Neuronal stem cell (in vitro differentiated cells): ENCODE results near the gene BIRC6.
"Not testable (repeated sequence)": the region's sequence is repeated elsewhere in the genome, so short reads cannot be mapped to it uniquely, and the experiment has no call there.

Source experiments
- DNase-seq: peaks from one replicate; pipeline ENCODE4 v3.0.0-alpha.2; 2013; ENCODE audit warnings: low spot score
- H2AFZ ChIP-seq: one replicate; pipeline ENCODE4 v1.6.1; 2013; ENCODE audit warnings: mild to moderate bottlenecking, low read length, inconsistent platforms
- H2AK5ac ChIP-seq: 2 replicates; pipeline ENCODE4 v1.6.1; 2013; ENCODE audit warnings: low read depth, mild to moderate bottlenecking, inconsistent platforms, low read length, moderate library complexity, mixed read lengths
- H2BK120ac ChIP-seq: 2 replicates; pipeline ENCODE4 v1.6.1; 2013; ENCODE audit warnings: low read depth, mild to moderate bottlenecking, inconsistent platforms, low read length, moderate library complexity, mixed read lengths
- H2BK12ac ChIP-seq: one replicate; pipeline ENCODE4 v1.6.1; 2013; ENCODE audit warnings: low read length, inconsistent platforms
- H2BK15ac ChIP-seq: 2 replicates; pipeline ENCODE4 v1.6.1; 2013; ENCODE audit warnings: mild to moderate bottlenecking, low read length, inconsistent platforms, mixed read lengths
- H2BK5ac ChIP-seq: one replicate; pipeline ENCODE4 v1.6.1; 2013; ENCODE audit warnings: inconsistent platforms, mild to moderate bottlenecking, low read length, moderate library complexity
- H3K14ac ChIP-seq: one replicate; pipeline ENCODE4 v1.6.1; 2013; ENCODE audit warnings: low read length, inconsistent platforms
- H3K18ac ChIP-seq: 2 replicates; pipeline ENCODE4 v1.6.1; 2013; ENCODE audit warnings: low read length, inconsistent platforms
- H3K23ac ChIP-seq: 2 replicates; pipeline ENCODE4 v1.6.1; 2013; ENCODE audit warnings: low read depth, mild to moderate bottlenecking, mixed read lengths, low read length, inconsistent platforms; ENCODE audit not compliant: poor library complexity
- H3K27ac ChIP-seq: replicated peaks from 3 replicates; pipeline ENCODE4 v1.5.1; 2013; ENCODE audit warnings: low read length, inconsistent platforms
- H3K27me3 ChIP-seq, 3 experiments: 2 replicates each; pipeline ENCODE4 v1.6.1; 2013; ENCODE audit warnings: low read length in 3 of 3, mild to moderate bottlenecking in 2 of 3, inconsistent platforms in 1 of 3, low read depth in 1 of 3, mixed read lengths in 1 of 3, moderate library complexity in 1 of 3; ENCODE audit not compliant: control insufficient read depth in 3 of 3, insufficient read depth in 3 of 3
- H3K36me3 ChIP-seq, 2 donors: replicated peaks in 1 of 2; 2 replicates each; pipeline ENCODE4 v1.6.1; 2013; ENCODE audit warnings: low read length in 2 of 2; ENCODE audit not compliant: control insufficient read depth in 2 of 2, insufficient read depth in 2 of 2
- H3K4ac ChIP-seq: 2 replicates; pipeline ENCODE4 v1.6.1; 2013; ENCODE audit warnings: inconsistent platforms, mild to moderate bottlenecking, low read length, moderate library complexity
- H3K4me1 ChIP-seq, 2 donors: 1 replicate in 1 of 2; 2 replicates in 1 of 2; pipeline ENCODE4 v1.6.1; 2013; ENCODE audit warnings: low read length in 2 of 2, low read depth in 1 of 2; ENCODE audit not compliant: control insufficient read depth in 2 of 2, insufficient read depth in 1 of 2
- H3K4me2 ChIP-seq: one replicate; pipeline ENCODE4 v1.6.1; 2013; ENCODE audit warnings: mild to moderate bottlenecking, low read length, inconsistent platforms; ENCODE audit not compliant: insufficient read depth, poor library complexity, severe bottlenecking
- H3K4me3 ChIP-seq, 2 donors: 2 replicates each; pipeline ENCODE4 v1.5.1; 2013; ENCODE audit warnings: low read length in 2 of 2, mild to moderate bottlenecking in 2 of 2, inconsistent platforms in 1 of 2, moderate library complexity in 1 of 2
- H3K79me1 ChIP-seq: one replicate; pipeline ENCODE4 v1.6.1; 2013; ENCODE audit warnings: low read depth, mild to moderate bottlenecking, inconsistent platforms, low read length, moderate library complexity
- H3K9ac ChIP-seq: one replicate; pipeline ENCODE4 v1.6.1; 2013; ENCODE audit warnings: mild to moderate bottlenecking, low read depth, low read length, inconsistent platforms; ENCODE audit not compliant: poor library complexity
- H3K9me3 ChIP-seq, 2 donors: replicated peaks in 1 of 2; 2 replicates each; pipeline versions ENCODE3 to v1.6.1; 2013; ENCODE audit warnings: low read length in 2 of 2, mild to moderate bottlenecking in 2 of 2, inconsistent platforms in 1 of 2, low read depth in 1 of 2, mixed read lengths in 1 of 2, moderate library complexity in 1 of 2; ENCODE audit not compliant: control insufficient read depth in 2 of 2, insufficient read depth in 1 of 2
- H4K8ac ChIP-seq: one replicate; pipeline ENCODE4 v1.6.1; 2013; ENCODE audit warnings: low read depth, mild to moderate bottlenecking, inconsistent platforms, low read length, moderate library complexity
- H4K91ac ChIP-seq: one replicate; pipeline ENCODE4 v1.6.1; 2013; ENCODE audit warnings: low read length, low read depth, mild to moderate bottlenecking, inconsistent platforms; ENCODE audit not compliant: poor library complexity
- WGBS, 2 donors: extraction: QIAGEN DNeasy Blood & Tissue Kit; methylation state at CpG; one replicate each; pipeline ENCODE4 v1.1.7; 2013; ENCODE audit warnings: missing lambda C conversion rate in 2 of 2, mixed read lengths in 1 of 2; ENCODE audit not compliant: insufficient read length in 2 of 2, insufficient replicate concordance in 1 of 2; ENCODE audit errors: extremely low coverage in 2 of 2; 5-methylcytosine and 5-hydroxymethylcytosine counted together

Gene BIRC6

DNA sequence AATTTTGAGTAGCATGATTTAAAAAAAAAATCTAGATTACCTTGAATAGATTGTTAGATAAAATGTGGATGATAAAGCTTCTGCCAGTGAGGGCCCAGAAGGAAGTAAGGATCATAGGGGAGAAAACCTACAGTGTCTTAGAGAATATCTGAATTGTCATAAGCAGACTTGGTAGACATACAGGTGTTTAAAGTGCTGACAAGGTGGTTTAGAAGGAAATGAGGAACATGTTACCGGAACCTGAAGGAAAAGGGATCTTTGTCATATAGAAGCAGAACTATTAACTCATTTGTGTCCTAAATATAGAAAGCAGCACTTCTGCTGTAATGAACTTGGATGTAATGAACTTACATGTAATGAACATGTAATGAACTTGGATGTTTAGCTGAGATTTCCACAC, 176.1 kb downstream of the BIRC6 start:
- no peak overlapping the region for H3K27ac ChIP-seq
- no peak overlapping the region for H2BK5ac ChIP-seq
- no peak overlapping the region for H4K91ac ChIP-seq
- no peaks in the 10 kb centered on the region for H3K79me1 ChIP-seq
- no peak overlapping the region for H3K9ac ChIP-seq
- no peaks in the 10 kb centered on the region for H3K9me3 ChIP-seq
- WGBS, 2 donors: no CpG with 5 or more reads among the region's 1 CpG
- H2AK5ac ChIP-seq: no peak overlapping the region
- no peak overlapping the region for H3K4me2 ChIP-seq
- H3K23ac ChIP-seq: no peak overlapping the region
- peaks cover 0 to 1% (median 0%) of the 10 kb centered on the region in 3 experiments for H3K27me3 ChIP-seq
- H3K14ac ChIP-seq: no peak overlapping the region
- H3K4me3 ChIP-seq: no peak overlapping the region
- no peak overlapping the region for H2BK120ac ChIP-seq
- H3K4me1 ChIP-seq: no peaks in the 10 kb centered on the region
- no peak overlapping the region for H3K18ac ChIP-seq
- no peak overlapping the region for H2BK15ac ChIP-seq
- no peak overlapping the region for H4K8ac ChIP-seq
- H3K4ac ChIP-seq: no peak overlapping the region
- no peak for DNase-seq
- no peak overlapping the region for H2BK12ac ChIP-seq
- no peak overlapping the region for H2AFZ ChIP-seq
- peaks cover 2 to 65% of the 10 kb centered on the region in 2 donors for H3K36me3 ChIP-seq

DNA sequence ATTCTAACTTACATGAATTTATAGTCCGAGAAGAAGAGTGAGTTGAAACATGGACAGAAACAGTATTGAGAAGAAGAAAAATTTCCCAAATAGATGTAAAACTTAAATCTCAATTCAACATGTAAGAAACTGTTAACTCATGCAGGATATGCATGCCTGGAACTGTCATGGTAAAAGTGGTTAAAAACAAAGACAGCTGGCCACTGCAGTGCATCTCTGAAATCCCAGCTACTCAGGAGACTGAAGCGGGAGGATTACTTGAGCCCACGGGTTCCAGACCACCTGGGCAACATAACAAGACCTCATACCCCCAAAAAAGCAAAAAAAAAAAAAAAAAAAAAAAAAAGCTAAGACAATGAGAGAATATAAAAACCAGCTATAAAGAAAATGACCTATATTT, 178.0 kb downstream of the BIRC6 start:
- no peak overlapping the region for H3K14ac ChIP-seq
- no peak overlapping the region for H2BK5ac ChIP-seq
- no peak overlapping the region for H2BK15ac ChIP-seq
- no peak overlapping the region for H2AFZ ChIP-seq
- H3K36me3 ChIP-seq: peaks cover 2 to 52% of the 10 kb centered on the region in 2 donors
- no peaks in the 10 kb centered on the region for H3K4me1 ChIP-seq
- H3K27me3 ChIP-seq: peaks cover 0 to 1% (median 0%) of the 10 kb centered on the region in 3 experiments
- no peak overlapping the region for H3K18ac ChIP-seq
- H2BK120ac ChIP-seq: no peak overlapping the region
- no CpG with 5 or more reads among the region's 3 CpGs for WGBS, 2 donors
- H3K9ac ChIP-seq: no peak overlapping the region
- no peak overlapping the region for H3K4me3 ChIP-seq
- H3K27ac ChIP-seq: no peak overlapping the region
- H4K8ac ChIP-seq: no peak overlapping the region
- H3K23ac ChIP-seq: no peak overlapping the region
- H2BK12ac ChIP-seq: no peak overlapping the region
- H3K79me1 ChIP-seq: no peaks in the 10 kb centered on the region
- no peak for DNase-seq
- no peak overlapping the region for H2AK5ac ChIP-seq
- no peak overlapping the region for H3K4me2 ChIP-seq
- no peak overlapping the region for H3K4ac ChIP-seq
- no peaks in the 10 kb centered on the region for H3K9me3 ChIP-seq
- no peak overlapping the region for H4K91ac ChIP-seq

- Histone ChIP-seq H2BK15ac (no peak overlapping the region), H2AFZ (no peak overlapping the region), H3K27ac (no peak overlapping the region), H3K79me1 (peaks cover 1% of the 10 kb centered on the region), H3K4me2 (no peak overlapping the region), H3K18ac (no peak overlapping the region), H3K14ac (no peak overlapping the region), H4K91ac (no peak overlapping the region), H4K8ac (no peak overlapping the region), H2BK5ac (no peak overlapping the region), H2BK12ac (no peak overlapping the region), H3K9ac (no peak overlapping the region), H3K4me3 (no peak overlapping the region), H2BK120ac (no peak overlapping the region), H3K4ac (no peak overlapping the region), H3K9me3 (no peaks in the 10 kb centered on the region), H3K4me1 (no peaks in the 10 kb centered on the region), H3K23ac (no peak overlapping the region), H3K36me3 (peaks cover 2 to 28% of the 10 kb centered on the region in 2 donors), H2AK5ac (no peak overlapping the region), H3K27me3 (no peaks in the 10 kb centered on the region)
- WGBS, 2 donors: no CpG with 5 or more reads among the region's 2 CpGs
- DNase-seq: no peak
These were observed 181.9 kb downstream of the BIRC6 start for GRCh38 chr2:32538735-32539134.

DNA sequence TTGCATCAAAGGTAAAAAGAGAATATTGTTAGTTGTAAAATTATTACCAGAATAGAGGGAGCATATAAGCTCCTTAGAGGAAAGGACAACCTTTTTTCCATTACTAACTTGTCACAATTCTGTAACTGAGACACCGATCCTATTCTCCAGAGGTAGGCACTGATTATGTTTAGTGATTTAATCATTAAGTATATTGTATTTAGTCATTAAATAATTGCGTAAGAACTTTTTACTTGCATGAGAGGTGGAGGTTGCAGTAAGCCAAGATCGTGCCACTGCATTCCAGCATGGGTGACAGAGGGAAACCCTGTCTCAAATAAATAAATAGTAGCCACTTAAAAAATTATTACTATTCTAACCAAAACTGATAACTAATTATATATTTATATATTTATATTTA, 195.7 kb downstream of the BIRC6 start:
- not testable (repeated sequence) for DNase-seq, H2BK5ac ChIP-seq, H3K9ac ChIP-seq, H3K23ac ChIP-seq, H3K27me3 ChIP-seq, H3K4me3 ChIP-seq, H3K9me3 ChIP-seq, H3K14ac ChIP-seq, H2BK120ac ChIP-seq, H2BK15ac ChIP-seq, H3K18ac ChIP-seq, H3K79me1 ChIP-seq, H3K4me1 ChIP-seq, H2BK12ac ChIP-seq, H2AFZ ChIP-seq, H2AK5ac ChIP-seq, H4K8ac ChIP-seq, H4K91ac ChIP-seq, H3K4me2 ChIP-seq, H3K4ac ChIP-seq, H3K27ac ChIP-seq
- no CpG with 5 or more reads among the region's 3 CpGs for WGBS, 2 donors
- peaks cover 0 to 41% of the 10 kb centered on the region in 2 donors for H3K36me3 ChIP-seq
